ELR (cell line): ENCODE data around the gene MTA1.
A peak's percentile ranks its signal among the peaks of the same experiment; 100 is the strongest.

ENCODE experiments used
- DNase-seq: peaks from one replicate; pipeline ENCODE4 v3.0.0-alpha.2; 2015; ENCODE audit warnings: low read depth

The MTA1 gene

GRCh38 chr14:105387530-105387922, 32.1 kb upstream of the MTA1 start:
- no peak for DNase-seq

- no peak for DNase-seq
Observed at GRCh38 chr14:105388110-105388951, 31.3 kb upstream of the MTA1 start.

- no peak for DNase-seq
Observed at GRCh38 chr14:105388976-105389375, 30.7 kb upstream of the MTA1 start.

GRCh38 chr14:105389534-105389933, 30.1 kb upstream of the MTA1 start:
- DNase-seq: no peak

GRCh38 chr14:105389976-105390848, 29.4 kb upstream of the MTA1 start:
- no peak for DNase-seq

- no peak for DNase-seq
Observed at GRCh38 chr14:105390849-105391500, 28.7 kb upstream of the MTA1 start.

- no peak for DNase-seq
Observed at GRCh38 chr14:105391541-105391940, 28.1 kb upstream of the MTA1 start.

GRCh38 chr14:105392131-105393090, 27.2 kb upstream of the MTA1 start:
- no peak for DNase-seq

- no peak for DNase-seq
Observed at GRCh38 chr14:105393151-105393550, 26.5 kb upstream of the MTA1 start.

- no peak for DNase-seq
Observed at GRCh38 chr14:105394714-105395537, 24.7 kb upstream of the MTA1 start.

- DNase-seq: no peak
Observed at GRCh38 chr14:105395538-105395854, 24.1 kb upstream of the MTA1 start.

- DNase-seq: peak; percentile 11
Observed at GRCh38 chr14:105397350-105397931, 22.2 kb upstream of the MTA1 start.

GRCh38 chr14:105398044-105398725, 21.4 kb upstream of the MTA1 start, which contains the start of gene TEX22:
Gene TEX22, plus strand, starts transcription at chr14:105398538. Its CDS starts 803 bp downstream, at chr14:105399341.
- DNase-seq: peak; percentile 89

GRCh38 chr14:105398726-105399465, 20.7 kb upstream of the MTA1 start:
- DNase-seq: peak; percentile 39

GRCh38 chr14:105399466-105399775, 20.2 kb upstream of the MTA1 start:
- no peak for DNase-seq

GRCh38 chr14:105400016-105400415, 19.6 kb upstream of the MTA1 start:
- no peak for DNase-seq

GRCh38 chr14:105401699-105402098, 17.9 kb upstream of the MTA1 start:
- no peak for DNase-seq

- no peak for DNase-seq
Observed at GRCh38 chr14:105408592-105408991, 11.0 kb upstream of the MTA1 start.

- no peak for DNase-seq
Observed at GRCh38 chr14:105409364-105409763, 10.3 kb upstream of the MTA1 start.
